NCI-H1436 treated with DMSO at 0.1 percent for 48 hours (cell line): ENCODE data around the gene ITIH6.

Experiments
- DNase-seq: peaks from one replicate; lab custom pipeline; 2025; lab: John Stamatoyannopoulos, UW

Gene ITIH6

GRCh38 chrX:54710920-54711319, 87.1 kb downstream of the ITIH6 start:
- no peak for DNase-seq

GRCh38 chrX:54708404-54708803, 89.7 kb downstream of the ITIH6 start:
- DNase-seq = no peak
